Measurements from ENCODE around the gene RBM14. TPM values are rescaled to one million over a fixed set of nuclear protein-coding genes. Genes with fewer than 3 reads are reported as not detected.

Gene RBM14
- total and polyA plus RNA-seq, 2 donors (not counting 3 experiments of a cell fraction or from before 2014, with no cell fraction given): 44.0 to 104 TPM

DNA sequence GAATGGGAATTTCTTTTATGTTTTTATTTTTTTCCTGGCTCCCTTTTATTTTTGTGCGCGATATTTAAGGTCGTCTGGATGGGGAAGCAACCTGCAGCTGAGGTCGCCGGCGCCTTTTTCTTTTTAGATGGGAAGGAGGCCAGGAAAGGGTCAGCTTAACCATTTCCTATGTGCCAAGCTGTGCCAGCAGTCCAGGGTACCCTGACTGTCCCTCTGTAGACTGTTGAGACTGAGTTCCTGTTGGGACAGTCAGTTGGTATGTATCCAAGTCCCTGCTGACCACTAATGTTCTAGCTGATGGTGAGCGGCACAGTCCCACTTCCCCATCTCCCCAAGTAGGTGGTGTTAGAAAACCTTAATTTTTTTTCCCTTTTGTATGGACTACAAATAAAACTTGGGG is 10.5 kb downstream of the RBM14 start:
- peaks cover 50 to 54% of the 10 kb centered on the region in 2 experiments for H3K36me3 ChIP-seq (ENCODE audit: control insufficient read depth in 2 of 2, extremely low read depth in 1 of 2, insufficient read depth in 2 of 2, low read length in 2 of 2)
- H3K4me3 ChIP-seq (replicated peaks in 1 of 3; ENCODE audit: insufficient read depth in 1 of 3, low read depth in 1 of 3, low read length in 3 of 3): no peak overlapping the region
- H3K4me1 ChIP-seq (ENCODE audit: control insufficient read depth, extremely low read depth, insufficient read depth, low read length): no peaks in the 10 kb centered on the region
- BruUV-seq (replicated peaks): TSS peak; percentile 7
- H2AFZ ChIP-seq (ENCODE audit: low read depth, low read length): no peak overlapping the region
- TF ChIP-seq MYC (IDR thresholded peaks at IDR 0.05; ENCODE audit: low read depth, low read length) (no peak), POLR2AphosphoS5 (IDR thresholded peaks at IDR 0.05; ENCODE audit: insufficient read depth, low read depth, low read length) (no peak), JUN (IDR thresholded peaks at IDR 0.05; ENCODE audit: borderline replicate concordance, insufficient read depth, insufficient read length, low read depth) (no peak), GATA2 (IDR thresholded peaks at IDR 0.05; ENCODE audit: insufficient read depth, insufficient read length, low read depth, low read length) (no peak), EZH2 (IDR thresholded peaks at IDR 0.05; ENCODE audit: borderline replicate concordance, low read depth, low read length, severe bottlenecking) (no peak), POLR2A (IDR thresholded peaks at IDR 0.05; ENCODE audit: low read depth, low read length) (no peak), FOS (IDR thresholded peaks at IDR 0.05; ENCODE audit: borderline replicate concordance, insufficient read depth, low read length) (no peak)
- TF ChIP-seq, protein P1, sequence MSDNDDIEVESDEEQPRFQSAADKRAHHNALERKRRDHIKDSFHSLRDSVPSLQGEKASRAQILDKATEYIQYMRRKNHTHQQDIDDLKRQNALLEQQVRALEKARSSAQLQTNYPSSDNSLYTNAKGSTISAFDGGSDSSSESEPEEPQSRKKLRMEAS (IDR thresholded peaks at IDR 0.05; ENCODE audit: insufficient read depth, insufficient read length): no peak
- TF ChIP-seq, protein P2, sequence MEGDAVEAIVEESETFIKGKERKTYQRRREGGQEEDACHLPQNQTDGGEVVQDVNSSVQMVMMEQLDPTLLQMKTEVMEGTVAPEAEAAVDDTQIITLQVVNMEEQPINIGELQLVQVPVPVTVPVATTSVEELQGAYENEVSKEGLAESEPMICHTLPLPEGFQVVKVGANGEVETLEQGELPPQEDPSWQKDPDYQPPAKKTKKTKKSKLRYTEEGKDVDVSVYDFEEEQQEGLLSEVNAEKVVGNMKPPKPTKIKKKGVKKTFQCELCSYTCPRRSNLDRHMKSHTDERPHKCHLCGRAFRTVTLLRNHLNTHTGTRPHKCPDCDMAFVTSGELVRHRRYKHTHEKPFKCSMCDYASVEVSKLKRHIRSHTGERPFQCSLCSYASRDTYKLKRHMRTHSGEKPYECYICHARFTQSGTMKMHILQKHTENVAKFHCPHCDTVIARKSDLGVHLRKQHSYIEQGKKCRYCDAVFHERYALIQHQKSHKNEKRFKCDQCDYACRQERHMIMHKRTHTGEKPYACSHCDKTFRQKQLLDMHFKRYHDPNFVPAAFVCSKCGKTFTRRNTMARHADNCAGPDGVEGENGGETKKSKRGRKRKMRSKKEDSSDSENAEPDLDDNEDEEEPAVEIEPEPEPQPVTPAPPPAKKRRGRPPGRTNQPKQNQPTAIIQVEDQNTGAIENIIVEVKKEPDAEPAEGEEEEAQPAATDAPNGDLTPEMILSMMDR (IDR thresholded peaks at IDR 0.05; ENCODE audit: extremely low read depth in 1 of 2, insufficient read depth in 1 of 2, low read depth in 1 of 2, low read length in 2 of 2): no peak
- H3K79me2 ChIP-seq (ENCODE audit: control insufficient read depth, insufficient read depth, low read length): peaks cover 100% of the 10 kb centered on the region
- no peak overlapping the region for H3K9ac ChIP-seq (replicated peaks; ENCODE audit: extremely low read depth, insufficient read depth, low read length)
- peaks cover 18% of the 10 kb centered on the region for H4K20me1 ChIP-seq (replicated peaks; ENCODE audit: control insufficient read depth, extremely low read depth, insufficient read depth, low read length)
- H3K9me3 ChIP-seq (replicated peaks; ENCODE audit: control insufficient read depth, insufficient read depth, low read length): no peaks in the 10 kb centered on the region
- intact Hi-C loops (cut with micrococcal nuclease): no loop called here
- ChIA-PET POLR2A (no interaction called here), CTCF (interaction anchor here (0.7 to 1.3 kb wide), 2 partner anchors 10 to 52 kb away, joined by 3 read pairs; no protein-coding TSS in a partner anchor)
- H3K9me1 ChIP-seq (replicated peaks; ENCODE audit: control insufficient read depth, extremely low read depth, insufficient read depth, low read length): no peaks in the 10 kb centered on the region
- no peaks in the 10 kb centered on the region for H3K27me3 ChIP-seq (ENCODE audit: control insufficient read depth in 2 of 2, insufficient read depth in 2 of 2, low read length in 2 of 2)
- FAIRE-seq: no peak
- H3K27ac ChIP-seq (ENCODE audit: insufficient read depth, low read depth, low read length): no peak overlapping the region
- no peak overlapping the region for H3K4me2 ChIP-seq (ENCODE audit: insufficient read depth, low read length)
- DNase-seq (ENCODE audit: low read depth, low spot score): no peak
- dilution Hi-C loops (cut with MboI; ENCODE audit: extremely low pct_ligation_motif_present, low sequenced_read_pairs): no loop called here
